Nucleus accumbens (tissue), 56 donors: ENCODE measurements around the gene SLFN11.
"Not testable (repeated sequence)": the region's sequence is repeated elsewhere in the genome, so short reads cannot be mapped to it uniquely, and the experiment has no call there.

Source experiments
- DNase-seq, 56 donors: peaks; one replicate each; lab custom pipeline; 2025; lab: John Stamatoyannopoulos, UW

The SLFN11 gene

DNA sequence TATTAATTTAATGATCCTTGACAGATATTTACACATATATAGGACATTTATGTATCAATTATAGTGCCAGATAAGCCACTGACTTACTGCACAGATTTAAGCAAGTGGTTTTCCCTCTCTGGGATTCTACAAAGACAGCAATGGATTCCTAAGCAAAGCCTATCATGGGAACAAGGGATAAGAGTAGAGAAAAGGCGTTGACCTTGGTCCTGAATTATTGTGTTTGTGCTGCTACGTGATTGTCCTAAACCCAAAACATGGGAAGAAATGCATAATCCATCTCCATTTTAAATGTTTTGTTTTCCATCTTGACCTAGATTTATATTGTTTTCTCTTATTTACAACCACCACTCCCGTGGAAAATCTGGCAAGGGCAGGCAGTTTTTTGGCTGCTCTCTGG, 14.0 kb downstream of the SLFN11 start:
- DNase-seq = no peak

GRCh38 chr17:35352284-35352683, 21.1 kb downstream of the SLFN11 start:
- DNase-seq = no peak

DNA sequence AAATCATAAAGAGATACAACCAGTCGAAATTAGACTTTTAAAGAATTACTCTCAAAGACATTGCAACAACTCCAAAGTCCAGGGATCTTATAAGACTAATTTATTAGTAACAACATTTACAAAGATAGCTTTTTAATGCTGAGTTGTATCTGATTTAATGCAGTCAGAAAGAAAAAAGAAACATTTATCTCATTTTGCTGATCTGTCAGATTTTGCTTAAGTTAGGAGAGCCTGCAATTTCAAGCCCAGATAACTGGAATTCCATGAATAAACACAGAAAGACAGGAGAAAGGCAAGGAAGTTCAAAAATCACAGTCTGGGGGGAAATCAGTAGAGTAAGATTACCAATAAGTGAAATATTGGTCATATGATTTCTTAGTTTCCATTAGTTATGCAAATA, 22.9 kb downstream of the SLFN11 start:
- no peak for DNase-seq

DNA sequence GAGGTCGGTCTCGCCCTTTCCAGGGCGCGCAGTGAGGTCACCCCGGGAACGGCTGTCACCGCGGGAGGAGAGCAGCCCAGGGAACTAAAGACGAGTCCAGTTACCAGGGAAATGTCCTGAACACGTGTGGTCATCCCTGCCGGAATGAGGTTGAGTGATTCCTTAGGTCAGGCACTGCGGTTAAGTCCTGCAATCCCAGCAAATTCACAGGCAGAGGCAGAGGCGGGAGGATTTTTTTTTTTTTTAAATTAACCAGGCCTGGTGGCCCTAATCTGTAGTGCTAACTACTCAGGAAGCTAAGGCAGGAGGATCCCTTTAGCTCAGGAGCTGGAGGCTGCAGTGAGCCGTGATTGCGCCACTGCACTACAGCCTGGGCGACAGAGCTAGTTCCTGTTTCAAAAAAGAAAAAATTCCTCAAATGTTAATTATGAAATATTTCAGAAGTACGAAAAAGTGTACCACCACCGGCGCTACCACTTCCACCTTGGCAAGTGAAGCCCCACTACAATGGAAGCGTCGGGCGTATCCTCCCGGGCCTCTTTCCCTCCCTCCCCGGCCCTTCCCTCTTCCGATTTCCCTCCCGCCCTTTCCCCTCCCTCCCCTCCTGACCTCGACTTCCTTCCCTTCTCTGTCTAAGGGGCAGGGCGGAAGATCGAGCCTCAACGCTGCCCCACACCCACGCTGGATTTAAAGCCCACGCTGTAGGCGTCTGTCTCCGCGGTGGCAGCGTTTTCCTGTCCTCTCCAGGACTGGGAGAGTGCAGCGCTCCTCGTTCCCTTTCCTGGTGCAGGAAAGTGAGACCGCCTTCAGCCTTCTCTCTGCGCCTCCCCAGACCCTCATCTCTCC, 27.3 kb downstream of the SLFN11 start:
- DNase-seq = peak in 22 of 56 donors; percentile 1 to 36 (median 7)

GRCh38 chr17:35345445-35345925, 27.9 kb downstream of the SLFN11 start:
- no peak for DNase-seq

GRCh38 chr17:35344262-35344661, 29.2 kb downstream of the SLFN11 start:
- DNase-seq = no peak

- DNase-seq = no peak
Measured at GRCh38 chr17:35342276-35342675, 31.1 kb downstream of the SLFN11 start.

DNA sequence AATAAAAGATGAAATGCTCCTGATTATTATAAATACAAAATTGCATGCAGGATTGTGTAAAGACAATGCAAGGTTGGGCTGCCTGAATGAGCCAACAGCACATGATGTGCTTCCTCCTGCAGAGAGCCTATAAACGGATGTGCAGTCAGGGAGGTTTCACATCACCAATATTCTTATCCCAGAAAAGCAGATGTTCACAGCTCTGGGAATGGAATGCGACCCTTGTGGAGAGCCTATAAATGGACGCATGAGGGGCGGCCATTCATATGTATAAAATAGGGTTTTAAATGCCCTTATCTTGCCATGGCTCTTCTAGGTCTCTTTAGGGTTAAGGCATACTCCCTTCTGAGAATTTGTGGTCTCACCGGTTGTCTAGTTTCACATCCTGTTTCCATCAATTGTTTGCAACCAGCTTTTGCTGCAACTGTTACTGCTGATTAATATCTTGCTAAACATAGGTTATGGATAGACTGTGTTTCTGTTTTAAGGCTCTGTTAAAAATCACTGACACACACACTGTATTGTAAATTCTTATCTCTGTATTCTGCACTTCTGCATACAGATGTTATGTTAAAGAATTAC, 31.9 kb downstream of the SLFN11 start:
- DNase-seq = no peak

GRCh38 chr17:35338230-35338629, 35.2 kb downstream of the SLFN11 start:
- no peak for DNase-seq

DNA sequence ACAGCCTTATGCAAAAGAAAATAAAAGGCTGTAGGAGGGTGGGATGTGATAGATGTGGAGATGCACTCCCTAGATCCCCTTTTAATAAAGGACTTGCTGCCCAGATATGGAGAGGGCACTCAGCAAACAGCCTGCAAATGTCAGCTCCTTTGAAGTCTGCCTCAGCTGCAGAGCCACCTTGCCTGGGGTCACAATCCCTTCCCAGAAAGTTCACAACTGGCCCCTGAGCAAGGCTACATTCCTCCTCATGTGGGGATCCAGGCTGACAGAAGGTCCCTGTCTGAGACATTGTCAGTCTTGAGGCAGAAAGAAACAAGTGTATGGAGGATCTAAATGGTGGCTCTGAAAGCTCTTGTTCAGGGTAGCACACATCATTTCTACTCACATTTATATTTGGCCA, 36.1 kb downstream of the SLFN11 start:
- no peak for DNase-seq

- DNase-seq = not testable (repeated sequence)
Measured at GRCh38 chr17:35333578-35333977, 39.8 kb downstream of the SLFN11 start.

GRCh38 chr17:35322749-35323148, 50.7 kb downstream of the SLFN11 start:
- DNase-seq = no peak

DNA sequence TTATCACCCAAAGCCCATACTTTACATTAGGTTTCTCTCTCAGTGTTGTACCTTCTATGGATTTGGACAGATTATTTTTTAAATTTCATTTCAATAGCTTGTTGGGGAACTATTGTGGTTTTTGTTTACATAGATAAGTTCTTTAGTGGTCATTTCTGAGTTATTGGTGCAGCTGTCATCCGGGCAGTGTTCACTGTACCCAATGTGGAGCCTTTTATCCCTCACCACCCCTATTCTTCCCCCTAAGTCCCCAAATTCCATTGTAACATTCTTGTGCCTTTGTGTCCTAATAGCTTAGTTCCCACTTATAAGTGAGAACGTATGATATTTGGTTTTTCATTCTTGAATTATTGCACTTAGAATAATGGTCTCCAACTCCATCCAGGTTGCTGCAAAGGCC, 57.5 kb downstream of the SLFN11 start:
- DNase-seq = no peak

DNA sequence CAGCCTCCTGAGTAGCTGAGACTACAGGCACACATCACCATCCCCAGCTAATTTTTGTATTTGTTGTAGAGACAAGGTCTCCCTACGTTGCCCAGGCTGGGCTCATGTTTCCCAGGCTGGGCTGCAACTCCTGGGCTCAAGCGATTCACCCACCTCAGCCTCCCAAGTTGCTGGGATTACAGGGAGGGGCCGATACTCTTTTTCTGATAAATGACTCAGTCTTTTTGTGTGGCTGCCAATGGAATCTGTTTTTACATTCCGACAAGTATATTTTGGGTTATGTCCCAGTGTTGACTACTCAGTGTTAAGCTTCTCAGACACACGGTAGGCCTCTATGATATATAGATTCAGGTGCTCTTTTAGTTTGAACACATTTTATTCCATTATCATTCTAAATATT, 58.1 kb downstream of the SLFN11 start:
- no peak for DNase-seq

GRCh38 chr17:35314415-35315216, 58.8 kb downstream of the SLFN11 start:
- DNase-seq = no peak

DNA sequence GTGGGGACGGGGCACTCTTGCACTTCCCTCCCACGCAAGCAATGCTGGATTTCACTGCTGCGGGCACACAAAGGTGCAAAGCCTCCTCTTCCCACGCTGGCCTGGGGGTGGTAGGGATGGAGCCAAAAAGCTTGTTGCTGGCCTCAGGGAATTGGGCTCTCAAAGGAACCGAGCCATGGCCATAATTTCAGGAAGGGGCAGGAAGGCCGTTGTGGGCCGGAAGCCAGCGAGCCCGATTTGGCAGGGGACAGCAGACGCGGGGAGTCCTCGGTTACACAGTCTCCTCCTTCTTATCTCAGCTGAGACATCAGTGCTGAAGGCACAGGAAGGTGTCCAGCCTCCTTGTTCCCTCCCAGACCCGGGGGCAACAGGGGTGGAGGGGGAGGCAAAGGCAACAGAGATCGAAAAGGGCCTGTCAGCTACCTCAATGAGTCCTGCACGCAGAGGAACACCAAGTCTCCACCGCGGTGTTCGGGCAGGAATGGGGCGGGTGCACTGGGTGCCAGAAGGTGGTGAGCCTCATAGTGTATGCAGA, 59.5 kb downstream of the SLFN11 start:
- peak in 1 of 56 donors; percentile 3 for DNase-seq

- DNase-seq = peak in 16 of 56 donors; percentile 0 to 33 (median 10)
Measured at GRCh38 chr17:35312790-35313711, 60.4 kb downstream of the SLFN11 start.

DNA sequence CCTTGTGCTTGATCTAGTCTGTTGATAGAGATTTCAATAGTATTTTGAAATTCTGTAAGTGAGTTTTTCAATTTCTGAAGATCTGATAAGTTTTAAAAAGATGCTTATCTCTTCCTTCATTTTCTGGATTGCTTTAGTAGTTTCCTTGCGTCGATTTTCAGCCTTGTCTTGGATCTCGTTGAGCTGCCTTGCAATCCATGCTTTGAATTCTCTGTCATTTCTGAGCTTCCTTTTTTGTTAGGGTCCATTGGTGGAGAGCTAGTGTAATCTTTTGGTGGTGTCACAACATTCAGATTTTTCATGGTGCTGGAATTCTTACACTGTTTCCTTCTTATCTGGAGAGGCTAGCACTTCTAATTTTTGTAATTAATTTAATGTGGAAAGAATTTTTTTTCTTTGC, 61.1 kb downstream of the SLFN11 start:
- no peak for DNase-seq

DNA sequence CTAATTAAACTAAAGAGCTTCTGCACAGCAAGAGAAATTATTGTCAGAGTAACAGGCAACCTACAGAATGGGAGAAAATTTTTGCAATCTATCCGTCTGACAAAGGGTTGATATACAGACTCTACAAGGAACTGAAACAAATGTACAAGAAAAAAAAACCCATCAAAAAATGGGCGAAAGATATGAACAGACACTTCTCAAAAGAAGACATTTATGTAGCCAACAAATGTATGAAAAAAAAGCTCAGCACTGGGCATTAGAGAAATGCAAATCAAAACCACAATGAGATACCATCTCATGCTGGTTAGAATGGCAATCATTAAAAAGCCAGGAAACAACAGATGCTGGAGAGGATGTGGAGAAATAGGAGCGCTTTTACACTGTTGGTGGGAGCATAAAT, 64.1 kb downstream of the SLFN11 start:
- DNase-seq = not testable (repeated sequence)
